GM21786 (cell line): ENCODE measurements around the gene CARD8.
"Not testable (repeated sequence)": the region's sequence is repeated elsewhere in the genome, so short reads cannot be mapped to it uniquely, and the experiment has no call there.

Source experiments
- ATAC-seq: cut with Tn5 transposase; IDR thresholded peaks from one replicate; pipeline ENCODE4 v1.9.1; 2021; ENCODE audit not compliant: unreplicated experiment

Gene CARD8

GRCh38 chr19:48265326-48265725, 9.6 kb upstream of the CARD8 start:
- not testable (repeated sequence) for ATAC-seq

GRCh38 chr19:48260359-48260714, 4.6 kb upstream of the CARD8 start:
- not testable (repeated sequence) for ATAC-seq

- not testable (repeated sequence) for ATAC-seq
These were observed 3.3 kb upstream of the CARD8 start for GRCh38 chr19:48258992-48259391.

GRCh38 chr19:48258350-48258749, 2.6 kb upstream of the CARD8 start:
- ATAC-seq = no peak

GRCh38 chr19:48254529-48254970, 1.2 kb downstream of the CARD8 start:
- no peak for ATAC-seq

- ATAC-seq = no peak
These were observed 1.7 kb downstream of the CARD8 start for GRCh38 chr19:48253999-48254398.

GRCh38 chr19:48252609-48253008, 3.1 kb downstream of the CARD8 start:
- ATAC-seq = no peak

GRCh38 chr19:48250290-48251025, 5.3 kb downstream of the CARD8 start:
- no peak for ATAC-seq

GRCh38 chr19:48249502-48250014, 6.2 kb downstream of the CARD8 start:
- ATAC-seq = no peak

- no peak for ATAC-seq
These were observed 7.5 kb downstream of the CARD8 start for GRCh38 chr19:48248081-48248833.

- ATAC-seq = no peak
These were observed 8.5 kb downstream of the CARD8 start for GRCh38 chr19:48247212-48247611.

GRCh38 chr19:48246101-48246500, 9.6 kb downstream of the CARD8 start:
- no peak for ATAC-seq

GRCh38 chr19:48244281-48244680, 11.4 kb downstream of the CARD8 start:
- no peak for ATAC-seq

- ATAC-seq = not testable (repeated sequence)
These were observed 13.9 kb downstream of the CARD8 start for GRCh38 chr19:48241771-48242170.

- ATAC-seq = no peak
These were observed 16.1 kb downstream of the CARD8 start for GRCh38 chr19:48239582-48240141.

GRCh38 chr19:48239120-48239519, 16.6 kb downstream of the CARD8 start:
- ATAC-seq = no peak

- no peak for ATAC-seq
These were observed 18.7 kb downstream of the CARD8 start for GRCh38 chr19:48237057-48237456.

GRCh38 chr19:48230555-48231129, 25.1 kb downstream of the CARD8 start:
- no peak for ATAC-seq

GRCh38 chr19:48221628-48222027, 34.1 kb downstream of the CARD8 start:
- ATAC-seq = no peak

GRCh38 chr19:48220784-48221183, 34.9 kb downstream of the CARD8 start:
- not testable (repeated sequence) for ATAC-seq

GRCh38 chr19:48218997-48219396, 36.7 kb downstream of the CARD8 start:
- ATAC-seq = no peak
